ENCODE results near the gene C4orf50.

GRCh38 chr4:6005175-6005574 lies 13.1 kb downstream of the C4orf50 start:
- no peak for TF ChIP-seq POLR2A (IDR thresholded peaks at IDR 0.05; ENCODE audit: low read length)
- TF ChIP-seq GATA1 (IDR thresholded peaks at IDR 0.05; ENCODE audit: low read depth, low read length), result no peak

All from erythroblast (primary cell).